ENCODE results near the gene HRG.

HRG gene

GRCh38 chr3:186638259-186638658 lies 27.6 kb upstream of the HRG start:
- DNase-seq: no peak

- DNase-seq: no peak
Observed at GRCh38 chr3:186639778-186640472, 25.9 kb upstream of the HRG start, which contains the start of gene FETUB. FETUB (plus strand) TSS chr3:186640399; CDS start chr3:186640461, 62 bp downstream.

- no peak for DNase-seq
Observed at GRCh38 chr3:186640473-186640818, 25.4 kb upstream of the HRG start.

- no peak for DNase-seq
Observed at GRCh38 chr3:186640929-186641328, 24.9 kb upstream of the HRG start.

- DNase-seq: no peak
Observed at GRCh38 chr3:186642014-186642413, 23.8 kb upstream of the HRG start.

- no peak for DNase-seq
Observed at GRCh38 chr3:186643493-186643892, 22.3 kb upstream of the HRG start.

GRCh38 chr3:186644683-186645082 lies 21.1 kb upstream of the HRG start:
- DNase-seq: no peak

GRCh38 chr3:186646106-186646505 lies 19.7 kb upstream of the HRG start:
- no peak for DNase-seq

- DNase-seq: no peak
Observed at GRCh38 chr3:186646841-186647240, 19.0 kb upstream of the HRG start.

- DNase-seq: no peak
Observed at GRCh38 chr3:186648851-186649250, 17.0 kb upstream of the HRG start.

- no peak for DNase-seq
Observed at GRCh38 chr3:186651678-186652215, 14.1 kb upstream of the HRG start.

- DNase-seq: no peak
Observed at GRCh38 chr3:186653080-186653707, 12.6 kb upstream of the HRG start.

GRCh38 chr3:186653984-186654383 lies 11.8 kb upstream of the HRG start:
- DNase-seq: no peak

- DNase-seq: no peak
Observed at GRCh38 chr3:186663361-186664118, 2.3 kb upstream of the HRG start.

GRCh38 chr3:186664119-186664495 lies 1.7 kb upstream of the HRG start:
- DNase-seq: no peak

- DNase-seq: no peak
Observed at GRCh38 chr3:186664506-186664905, 1.3 kb upstream of the HRG start.

- no peak for DNase-seq
Observed at GRCh38 chr3:186668426-186668825, 2.6 kb downstream of the HRG start.

- no peak for DNase-seq
Observed at GRCh38 chr3:186669378-186670084, 3.7 kb downstream of the HRG start.

- no peak for DNase-seq
Observed at GRCh38 chr3:186670155-186670554, 4.3 kb downstream of the HRG start.

GRCh38 chr3:186671051-186671450 lies 5.2 kb downstream of the HRG start:
- DNase-seq: no peak

- DNase-seq: no peak
Observed at GRCh38 chr3:186678604-186679003, 12.8 kb downstream of the HRG start.

- DNase-seq: no peak
Observed at GRCh38 chr3:186679151-186679550, 13.3 kb downstream of the HRG start.

GRCh38 chr3:186680869-186681268 lies 15.1 kb downstream of the HRG start:
- DNase-seq: no peak

All from activated gamma-delta T cell treated with Interleukin-2 at 50 U/mL for 16 hours (primary cell).